Measurements from ENCODE around the gene APOF. TPM values are rescaled to one million over a fixed set of nuclear protein-coding genes. Genes with fewer than 3 reads are reported as not detected.
A peak's percentile ranks its signal among the peaks of the same experiment; 100 is the strongest.

The APOF gene
- total and polyA plus RNA-seq, 4 donors: 0.12 TPM; not detected in 3

DNA sequence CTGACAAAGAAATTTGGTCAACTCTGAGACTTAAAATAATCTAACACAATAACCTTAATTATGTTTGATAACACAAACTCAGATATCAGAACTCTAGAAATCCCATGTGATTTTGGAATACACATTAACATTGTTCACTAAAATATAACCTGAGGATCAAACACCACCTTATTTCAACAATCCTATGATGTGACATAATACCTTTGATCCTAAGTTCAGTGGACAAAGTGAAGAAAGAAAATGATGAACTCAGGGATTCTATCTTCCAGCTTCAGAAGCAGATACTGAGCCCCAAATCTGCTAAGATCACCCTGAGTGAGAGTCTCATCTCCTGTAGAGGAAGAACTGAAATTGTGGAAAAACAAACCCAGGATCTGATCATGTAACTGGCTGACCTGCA, 35.7 kb upstream of the APOF start:
- Histone ChIP-seq H3K4me1 (ENCODE audit: control insufficient read depth in 5 of 5, insufficient read depth in 5 of 5, low read length in 5 of 5) (peaks cover 0 to 1% (median 0%) of the 10 kb centered on the region in 5 donors), H3K36me3 (ENCODE audit: control insufficient read depth in 4 of 4, insufficient read depth in 4 of 4, low read length in 4 of 4) (no peaks in the 10 kb centered on the region), H3K9ac (ENCODE audit: insufficient read depth in 1 of 2, low read length in 2 of 2) (no peak overlapping the region), H3K9me3 (ENCODE audit: control insufficient read depth in 4 of 4, insufficient read depth in 3 of 4, low read length in 3 of 4) (peaks cover 0 to 4% (median 0%) of the 10 kb centered on the region in 4 donors), H3K27me3 (ENCODE audit: control insufficient read depth in 3 of 3, insufficient read depth in 3 of 3, low read length in 2 of 3) (no peaks in the 10 kb centered on the region), H3K4me3 (no peak overlapping the region), H3K27ac (ENCODE audit: low read depth in 1 of 2, low read length in 1 of 2) (no peak overlapping the region)
- no peak for DNase-seq
- no peak for ATAC-seq (ENCODE audit: insufficient read depth, low FRiP score)
- TF ChIP-seq, protein P1, sequence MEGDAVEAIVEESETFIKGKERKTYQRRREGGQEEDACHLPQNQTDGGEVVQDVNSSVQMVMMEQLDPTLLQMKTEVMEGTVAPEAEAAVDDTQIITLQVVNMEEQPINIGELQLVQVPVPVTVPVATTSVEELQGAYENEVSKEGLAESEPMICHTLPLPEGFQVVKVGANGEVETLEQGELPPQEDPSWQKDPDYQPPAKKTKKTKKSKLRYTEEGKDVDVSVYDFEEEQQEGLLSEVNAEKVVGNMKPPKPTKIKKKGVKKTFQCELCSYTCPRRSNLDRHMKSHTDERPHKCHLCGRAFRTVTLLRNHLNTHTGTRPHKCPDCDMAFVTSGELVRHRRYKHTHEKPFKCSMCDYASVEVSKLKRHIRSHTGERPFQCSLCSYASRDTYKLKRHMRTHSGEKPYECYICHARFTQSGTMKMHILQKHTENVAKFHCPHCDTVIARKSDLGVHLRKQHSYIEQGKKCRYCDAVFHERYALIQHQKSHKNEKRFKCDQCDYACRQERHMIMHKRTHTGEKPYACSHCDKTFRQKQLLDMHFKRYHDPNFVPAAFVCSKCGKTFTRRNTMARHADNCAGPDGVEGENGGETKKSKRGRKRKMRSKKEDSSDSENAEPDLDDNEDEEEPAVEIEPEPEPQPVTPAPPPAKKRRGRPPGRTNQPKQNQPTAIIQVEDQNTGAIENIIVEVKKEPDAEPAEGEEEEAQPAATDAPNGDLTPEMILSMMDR (IDR thresholded peaks at IDR 0.05; ENCODE audit: control extremely low read depth, extremely low read depth): no peak

DNA sequence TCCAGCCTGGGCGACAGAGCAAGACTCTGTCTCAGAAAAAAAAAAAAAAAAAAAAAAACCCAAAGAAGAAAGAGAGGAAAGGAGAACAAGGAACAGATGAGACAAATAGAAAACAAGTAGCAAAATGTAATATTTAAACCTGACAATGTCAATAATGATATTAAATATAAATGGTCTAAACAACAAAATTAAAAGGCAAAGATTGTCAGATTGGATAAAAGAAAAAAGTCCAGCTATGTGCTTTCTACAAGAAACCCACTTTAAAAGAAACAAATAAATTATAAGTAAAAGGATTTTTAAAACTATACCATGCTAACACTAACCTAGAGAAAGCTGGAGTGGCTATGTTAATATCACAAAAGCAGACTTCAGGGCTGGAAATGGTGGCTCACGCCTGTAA, 29.7 kb upstream of the APOF start:
- WGBS, 2 donors: 99 to 100% methylated on average over 1 to 2 of the region's 2 CpGs
- Histone ChIP-seq H3K9ac (ENCODE audit: insufficient read depth in 1 of 2, low read length in 2 of 2) (no peak overlapping the region), H3K36me3 (ENCODE audit: control insufficient read depth in 4 of 4, insufficient read depth in 4 of 4, low read length in 4 of 4) (no peaks in the 10 kb centered on the region), H3K9me3 (ENCODE audit: control insufficient read depth in 4 of 4, insufficient read depth in 3 of 4, low read length in 3 of 4) (no peaks in the 10 kb centered on the region), H3K4me1 (ENCODE audit: control insufficient read depth in 5 of 5, insufficient read depth in 5 of 5, low read length in 5 of 5) (peaks cover 0 to 4% (median 0%) of the 10 kb centered on the region in 5 donors), H3K27me3 (ENCODE audit: control insufficient read depth in 3 of 3, insufficient read depth in 3 of 3, low read length in 2 of 3) (no peaks in the 10 kb centered on the region), H3K27ac (ENCODE audit: low read depth in 1 of 2, low read length in 1 of 2) (no peak overlapping the region), H3K4me3 (no peak overlapping the region)
- DNase-seq: no peak
- TF ChIP-seq, protein P1 (IDR thresholded peaks at IDR 0.05; ENCODE audit: control extremely low read depth, extremely low read depth): no peak
- ATAC-seq (ENCODE audit: insufficient read depth, low FRiP score): no peak

DNA sequence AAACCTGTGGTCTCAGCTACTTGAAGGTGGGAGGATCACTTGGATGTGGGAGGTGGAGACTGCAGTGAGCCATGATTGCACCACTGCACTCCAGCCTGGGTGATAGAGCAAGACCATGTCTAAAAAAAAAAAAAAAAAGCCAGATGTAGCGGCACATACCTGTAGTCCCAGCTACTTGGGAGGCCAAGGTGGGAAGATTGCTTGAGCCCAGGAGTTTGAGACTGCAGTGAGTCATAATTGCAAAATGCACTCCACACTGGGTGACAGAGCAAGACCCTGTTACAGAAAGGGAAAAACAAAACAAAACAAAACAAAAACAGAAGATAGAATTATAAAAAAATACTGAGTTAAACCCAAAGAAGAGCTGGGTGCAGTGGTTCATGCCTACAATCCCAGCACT, 29.1 kb upstream of the APOF start:
- no peaks in the 10 kb centered on the region for H3K9me3 ChIP-seq (ENCODE audit: control insufficient read depth in 4 of 4, insufficient read depth in 3 of 4, low read length in 3 of 4)
- H3K4me3 ChIP-seq: no peak overlapping the region
- H3K36me3 ChIP-seq (ENCODE audit: control insufficient read depth in 4 of 4, insufficient read depth in 4 of 4, low read length in 4 of 4): no peaks in the 10 kb centered on the region
- H3K9ac ChIP-seq (ENCODE audit: insufficient read depth in 1 of 2, low read length in 2 of 2): no peak overlapping the region
- peaks cover 0 to 9% (median 0%) of the 10 kb centered on the region in 5 donors for H3K4me1 ChIP-seq (ENCODE audit: control insufficient read depth in 5 of 5, insufficient read depth in 5 of 5, low read length in 5 of 5)
- TF ChIP-seq, protein P1 (IDR thresholded peaks at IDR 0.05; ENCODE audit: control extremely low read depth, extremely low read depth): no peak
- WGBS, 2 donors: 85 to 100% methylated on average over 1 of the region's 1 CpG
- H3K27me3 ChIP-seq (ENCODE audit: control insufficient read depth in 3 of 3, insufficient read depth in 3 of 3, low read length in 2 of 3): no peaks in the 10 kb centered on the region
- ATAC-seq (ENCODE audit: insufficient read depth, low FRiP score): no peak
- DNase-seq: no peak
- no peak overlapping the region for H3K27ac ChIP-seq (ENCODE audit: low read depth in 1 of 2, low read length in 1 of 2)

DNA sequence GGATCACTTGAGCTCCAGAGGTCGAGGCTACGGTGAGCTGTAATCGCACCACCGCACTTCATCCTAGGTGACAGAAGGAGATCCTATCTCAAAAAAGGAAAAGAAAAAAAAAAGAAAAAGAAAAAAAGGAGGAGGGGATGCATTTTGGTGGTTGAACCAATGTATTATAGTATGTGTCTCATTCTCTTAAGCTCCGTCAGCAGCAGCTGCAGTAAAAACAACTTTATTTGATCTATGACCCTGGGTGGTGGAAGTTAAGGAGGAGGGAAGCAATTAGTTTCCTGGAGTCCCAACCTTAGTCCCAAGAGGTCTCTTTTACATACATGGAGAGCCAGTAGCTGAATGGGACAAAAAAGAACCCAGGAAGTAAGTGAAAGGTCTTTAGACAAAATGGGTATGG, 26.8 kb upstream of the APOF start:
- no peaks in the 10 kb centered on the region for H3K36me3 ChIP-seq (ENCODE audit: control insufficient read depth in 4 of 4, insufficient read depth in 4 of 4, low read length in 4 of 4)
- no peak overlapping the region for H3K9ac ChIP-seq (ENCODE audit: insufficient read depth in 1 of 2, low read length in 2 of 2)
- TF ChIP-seq, protein P1 (IDR thresholded peaks at IDR 0.05; ENCODE audit: control extremely low read depth, extremely low read depth): no peak
- no peaks in the 10 kb centered on the region for H3K27me3 ChIP-seq (ENCODE audit: control insufficient read depth in 3 of 3, insufficient read depth in 3 of 3, low read length in 2 of 3)
- H3K27ac ChIP-seq (ENCODE audit: low read depth in 1 of 2, low read length in 1 of 2): no peak overlapping the region
- H3K4me3 ChIP-seq: no peak overlapping the region
- ATAC-seq (ENCODE audit: insufficient read depth, low FRiP score): no peak
- WGBS, 2 donors: 82 to 88% methylated on average over 5 of the region's 5 CpGs
- H3K9me3 ChIP-seq (ENCODE audit: control insufficient read depth in 4 of 4, insufficient read depth in 3 of 4, low read length in 3 of 4): no peaks in the 10 kb centered on the region
- peaks cover 0 to 9% (median 0%) of the 10 kb centered on the region in 5 donors for H3K4me1 ChIP-seq (ENCODE audit: control insufficient read depth in 5 of 5, insufficient read depth in 5 of 5, low read length in 5 of 5)
- peak in 1 of 3 donors; percentile 9 for DNase-seq

Data from lung (tissue), 12 donors.